Head of caudate nucleus (tissue), 42 donors: ENCODE measurements around the gene KDM5C.

ENCODE experiments used
- DNase-seq, 42 donors: peaks; one replicate each; pipeline versions ENCODE4 v3.0.0 to v3.0.0-alpha.2; 2020 to 2021; ENCODE audit warnings: mixed read lengths in 7 of 42
- intact Hi-C: fragments of 100-400 bp; cut with DNase I; formaldehyde crosslinking; loops from one replicate; pipeline ENCODE4 v1.15.0; 2022

The KDM5C gene

GRCh38 chrX:53155512-53156206 is 69.3 kb downstream of the KDM5C start:
- DNase-seq = no peak
- intact Hi-C loops = no loop called here

- intact Hi-C loops = no loop called here
- DNase-seq = no peak
Measured at GRCh38 chrX:53153581-53153980, 71.4 kb downstream of the KDM5C start.
